Measurements from ENCODE around the gene CIRBP.

The CIRBP gene

GRCh38 chr19:1222394-1222793 lies 46.7 kb upstream of the CIRBP start:
- no peak for DNase-seq (ENCODE audit: low read depth)
- TF ChIP-seq, protein P1, sequence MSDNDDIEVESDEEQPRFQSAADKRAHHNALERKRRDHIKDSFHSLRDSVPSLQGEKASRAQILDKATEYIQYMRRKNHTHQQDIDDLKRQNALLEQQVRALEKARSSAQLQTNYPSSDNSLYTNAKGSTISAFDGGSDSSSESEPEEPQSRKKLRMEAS (IDR thresholded peaks at IDR 0.05; ENCODE audit: low read depth, low read length): no peak
- TF ChIP-seq POLR2A (IDR thresholded peaks at IDR 0.05; ENCODE audit: extremely low read depth, insufficient read length): no peak
- TF ChIP-seq MYC (IDR thresholded peaks at IDR 0.05; ENCODE audit: low read depth, low read length): no peak
- TF ChIP-seq, protein P2, sequence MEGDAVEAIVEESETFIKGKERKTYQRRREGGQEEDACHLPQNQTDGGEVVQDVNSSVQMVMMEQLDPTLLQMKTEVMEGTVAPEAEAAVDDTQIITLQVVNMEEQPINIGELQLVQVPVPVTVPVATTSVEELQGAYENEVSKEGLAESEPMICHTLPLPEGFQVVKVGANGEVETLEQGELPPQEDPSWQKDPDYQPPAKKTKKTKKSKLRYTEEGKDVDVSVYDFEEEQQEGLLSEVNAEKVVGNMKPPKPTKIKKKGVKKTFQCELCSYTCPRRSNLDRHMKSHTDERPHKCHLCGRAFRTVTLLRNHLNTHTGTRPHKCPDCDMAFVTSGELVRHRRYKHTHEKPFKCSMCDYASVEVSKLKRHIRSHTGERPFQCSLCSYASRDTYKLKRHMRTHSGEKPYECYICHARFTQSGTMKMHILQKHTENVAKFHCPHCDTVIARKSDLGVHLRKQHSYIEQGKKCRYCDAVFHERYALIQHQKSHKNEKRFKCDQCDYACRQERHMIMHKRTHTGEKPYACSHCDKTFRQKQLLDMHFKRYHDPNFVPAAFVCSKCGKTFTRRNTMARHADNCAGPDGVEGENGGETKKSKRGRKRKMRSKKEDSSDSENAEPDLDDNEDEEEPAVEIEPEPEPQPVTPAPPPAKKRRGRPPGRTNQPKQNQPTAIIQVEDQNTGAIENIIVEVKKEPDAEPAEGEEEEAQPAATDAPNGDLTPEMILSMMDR (IDR thresholded peaks at IDR 0.05; ENCODE audit: low read depth, low read length): no peak
- no peak overlapping the region for H3K4me3 ChIP-seq (ENCODE audit: low read depth, low read length)

DNA sequence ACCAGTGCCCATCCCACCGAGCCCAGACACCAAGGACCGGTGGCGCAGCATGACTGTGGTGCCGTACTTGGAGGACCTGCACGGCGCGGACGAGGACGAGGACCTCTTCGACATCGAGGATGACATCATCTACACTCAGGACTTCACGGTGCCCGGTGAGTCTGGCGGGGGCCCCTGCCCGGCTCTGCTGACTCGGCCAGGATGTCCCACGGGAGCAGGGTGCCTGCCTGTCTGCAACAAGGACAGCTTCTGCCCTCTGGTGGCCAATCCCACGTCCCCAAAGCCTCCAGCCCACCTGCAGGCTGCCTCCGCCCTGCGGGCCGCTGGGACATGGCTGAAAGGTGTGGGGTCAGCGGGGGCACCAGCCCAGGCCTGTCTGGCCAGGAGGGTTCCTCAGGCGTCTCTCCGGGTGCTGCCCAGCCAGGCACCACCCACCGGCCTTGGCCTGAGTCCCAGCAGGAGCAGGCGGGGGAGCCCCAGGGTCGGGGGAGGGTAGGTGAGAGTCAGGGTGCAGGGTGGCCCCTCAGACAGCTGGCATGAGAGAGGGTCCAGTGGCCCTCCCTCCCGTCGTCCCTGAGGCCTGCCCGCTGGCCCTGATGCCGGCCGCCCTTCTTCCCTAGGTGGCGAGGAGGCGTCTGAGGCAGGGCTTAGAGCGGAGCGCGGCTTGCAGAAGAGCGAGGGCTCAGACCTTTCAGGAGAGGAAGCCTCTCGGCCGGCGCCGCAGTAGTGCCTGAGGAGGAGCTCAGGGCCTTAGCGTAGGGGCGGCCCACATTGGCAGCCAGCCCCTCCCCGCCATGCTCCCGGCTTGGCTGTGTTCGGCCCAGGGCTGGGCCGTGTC lies 45.9 kb upstream of the CIRBP start:
- peak; percentile 71 for DNase-seq (ENCODE audit: low read depth)
- TF ChIP-seq, protein P2 (IDR thresholded peaks at IDR 0.05; ENCODE audit: low read depth, low read length): peak; percentile 51
- no peak for TF ChIP-seq POLR2A (IDR thresholded peaks at IDR 0.05; ENCODE audit: extremely low read depth, insufficient read length)
- TF ChIP-seq MYC (IDR thresholded peaks at IDR 0.05; ENCODE audit: low read depth, low read length): no peak
- TF ChIP-seq, protein P1 (IDR thresholded peaks at IDR 0.05; ENCODE audit: low read depth, low read length): no peak
- no peak overlapping the region for H3K4me3 ChIP-seq (ENCODE audit: low read depth, low read length)

GRCh38 chr19:1224047-1224825 lies 44.9 kb upstream of the CIRBP start:
- TF ChIP-seq, protein P1 (IDR thresholded peaks at IDR 0.05; ENCODE audit: low read depth, low read length): no peak
- TF ChIP-seq, protein P2 (IDR thresholded peaks at IDR 0.05; ENCODE audit: low read depth, low read length): no peak
- H3K4me3 ChIP-seq (ENCODE audit: low read depth, low read length): no peak overlapping the region
- DNase-seq (ENCODE audit: low read depth): no peak

DNA sequence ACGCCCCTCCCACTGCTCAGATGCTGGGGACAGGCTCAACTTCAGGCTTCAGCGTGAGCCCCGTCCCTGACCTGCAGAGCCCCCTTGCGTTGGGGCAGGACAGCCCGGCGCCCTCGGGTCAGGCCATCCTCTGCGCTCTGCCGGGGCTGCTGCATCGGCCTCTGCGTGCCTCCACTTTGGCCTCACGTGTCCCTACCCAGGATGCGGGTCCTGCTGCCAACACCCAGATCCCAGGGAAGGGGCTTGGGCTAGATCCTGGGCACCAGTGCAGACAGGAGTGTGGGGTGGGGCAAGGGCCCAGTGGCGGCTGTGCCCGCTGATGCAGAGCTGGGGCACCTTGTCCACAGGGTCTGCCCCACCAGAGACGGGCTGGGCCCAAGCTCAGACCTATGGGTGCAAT lies 44.3 kb upstream of the CIRBP start:
- DNase-seq (ENCODE audit: low read depth): no peak

DNA sequence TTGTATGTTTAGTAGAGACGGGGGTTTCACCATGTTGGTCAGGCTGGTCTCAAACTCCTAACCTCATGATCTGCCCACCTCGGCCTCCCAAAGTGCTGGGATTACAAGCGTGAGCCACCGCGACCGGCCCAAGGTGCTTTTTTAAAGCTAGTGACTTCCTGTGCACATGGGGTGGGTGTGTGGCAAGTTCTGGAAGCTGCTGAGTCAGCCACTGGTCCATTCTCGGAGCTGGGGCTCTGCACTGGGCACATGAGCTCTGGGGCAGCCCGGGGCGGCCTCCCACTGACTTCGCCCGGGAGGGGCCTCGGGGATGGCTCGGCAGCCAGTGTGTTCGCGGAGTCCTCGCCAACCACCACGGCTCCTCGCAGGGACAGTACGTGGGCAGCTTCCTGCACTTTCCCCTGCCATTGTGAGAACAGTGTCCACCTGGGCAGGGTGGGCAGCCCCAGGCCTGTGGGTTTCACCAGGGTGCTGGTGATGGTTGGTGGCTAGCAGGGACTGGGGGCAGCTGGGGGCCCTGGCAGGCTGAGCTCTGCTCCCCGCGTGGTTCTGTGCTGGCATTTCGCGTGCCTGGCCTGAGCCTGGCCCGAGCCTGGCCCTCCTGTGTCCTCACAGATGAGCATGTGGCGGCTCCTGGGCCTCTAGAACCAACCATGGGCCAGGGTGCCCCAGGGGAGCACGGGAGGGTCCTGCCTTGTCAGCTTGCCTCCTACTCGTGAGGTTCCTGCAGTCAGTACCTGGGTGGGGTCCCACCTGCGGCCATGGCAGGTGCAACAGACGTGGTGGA lies 43.5 kb upstream of the CIRBP start:
- H3K4me3 ChIP-seq (ENCODE audit: low read depth, low read length): no peak overlapping the region
- no peak for DNase-seq (ENCODE audit: low read depth)
- TF ChIP-seq, protein P2 (IDR thresholded peaks at IDR 0.05; ENCODE audit: low read depth, low read length): no peak
- TF ChIP-seq MYC (IDR thresholded peaks at IDR 0.05; ENCODE audit: low read depth, low read length) (no peak), POLR2A (IDR thresholded peaks at IDR 0.05; ENCODE audit: extremely low read depth, insufficient read length) (no peak)
- TF ChIP-seq, protein P1 (IDR thresholded peaks at IDR 0.05; ENCODE audit: low read depth, low read length): no peak

More for the DNA sequence above, 44.3 kb upstream of the CIRBP start:
- no peak overlapping the region for H3K4me3 ChIP-seq (ENCODE audit: low read depth, low read length)
- TF ChIP-seq MYC (IDR thresholded peaks at IDR 0.05; ENCODE audit: low read depth, low read length) (no peak), POLR2A (IDR thresholded peaks at IDR 0.05; ENCODE audit: extremely low read depth, insufficient read length) (no peak)
- TF ChIP-seq, protein P1 (IDR thresholded peaks at IDR 0.05; ENCODE audit: low read depth, low read length): no peak
- TF ChIP-seq, protein P2 (IDR thresholded peaks at IDR 0.05; ENCODE audit: low read depth, low read length): no peak
